Neutrophil (primary cell): Measurements from ENCODE around the gene FOLR1.
"Not testable (repeated sequence)": the region's sequence is repeated elsewhere in the genome, so short reads cannot be mapped to it uniquely, and the experiment has no call there.

Source experiments
- H3K27ac ChIP-seq: fragments of 200-600 bp; sonication (generic); 2 replicates; pipeline ENCODE4 v1.5.1; 2016; ENCODE audit warnings: mild to moderate bottlenecking, moderate library complexity
- H3K27me3 ChIP-seq: fragments of 200-600 bp; sonication (generic); 2 replicates; pipeline ENCODE4 v1.6.0; 2016; ENCODE audit warnings: mild to moderate bottlenecking
- H3K36me3 ChIP-seq: fragments of 200-600 bp; sonication (generic); 2 replicates; pipeline ENCODE4 v1.5.1; 2017
- H3K4me1 ChIP-seq, 2 experiments: fragments of 200-600 bp in 1 of 2; sonication (generic) in 1 of 2; 1 replicate in 1 of 2; 2 replicates in 1 of 2; pipeline versions ENCODE4 v1.5.1 to v1.6.1; 2013 to 2016; ENCODE audit warnings: low read depth in 1 of 2, low read length in 1 of 2, mild to moderate bottlenecking in 1 of 2, moderate library complexity in 1 of 2; ENCODE audit not compliant: control insufficient read depth in 1 of 2, insufficient read depth in 1 of 2
- H3K4me3 ChIP-seq, 2 experiments: fragments of 200-600 bp in 1 of 2; sonication (generic) in 1 of 2; 1 replicate in 1 of 2; 2 replicates in 1 of 2; pipeline ENCODE4 v1.5.1; 2013 to 2016; ENCODE audit warnings: low read depth in 1 of 2, low read length in 1 of 2, mild to moderate bottlenecking in 1 of 2, moderate library complexity in 1 of 2
- H3K9me3 ChIP-seq: fragments of 200-600 bp; sonication (generic); 2 replicates; pipeline ENCODE4 v1.5.1; 2016
- CTCF ChIP-seq: fragments of 200-600 bp; sonication (generic); IDR thresholded peaks from 2 replicates; pipeline ENCODE4 v1.5.1; 2016; ENCODE audit warnings: antibody characterized with exemption

FOLR1 gene

GRCh38 chr11:72173291-72173690 lies 18.6 kb upstream of the FOLR1 start:
- no peak for TF ChIP-seq CTCF

GRCh38 chr11:72174302-72175070 lies 17.5 kb upstream of the FOLR1 start:
- no peak for TF ChIP-seq CTCF
- peaks cover 31 to 37% of the 10 kb centered on the region in 2 experiments for H3K4me1 ChIP-seq
- no peaks in the 10 kb centered on the region for H3K9me3 ChIP-seq
- no peak overlapping the region for H3K27ac ChIP-seq
- H3K36me3 ChIP-seq, result no peaks in the 10 kb centered on the region
- H3K27me3 ChIP-seq, result no peaks in the 10 kb centered on the region
- H3K4me3 ChIP-seq, result no peak overlapping the region

More at GRCh38 chr11:72173291-72173690, 18.6 kb upstream of the FOLR1 start:
- Histone ChIP-seq H3K27ac (no peak overlapping the region), H3K4me1 (peaks cover 31 to 37% of the 10 kb centered on the region in 2 experiments), H3K36me3 (no peaks in the 10 kb centered on the region), H3K9me3 (no peaks in the 10 kb centered on the region), H3K4me3 (no peak overlapping the region), H3K27me3 (no peaks in the 10 kb centered on the region)

GRCh38 chr11:72177656-72178055 lies 14.3 kb upstream of the FOLR1 start:
- peaks cover 11 to 25% of the 10 kb centered on the region in 2 experiments for H3K4me1 ChIP-seq
- no peak overlapping the region for H3K4me3 ChIP-seq
- H3K27me3 ChIP-seq, result no peaks in the 10 kb centered on the region
- H3K27ac ChIP-seq, result no peak overlapping the region
- TF ChIP-seq CTCF, result no peak
- H3K36me3 ChIP-seq, result no peaks in the 10 kb centered on the region
- no peaks in the 10 kb centered on the region for H3K9me3 ChIP-seq

GRCh38 chr11:72179049-72179803 lies 12.7 kb upstream of the FOLR1 start:
- Histone ChIP-seq H3K4me3 (no peak overlapping the region), H3K27me3 (no peaks in the 10 kb centered on the region), H3K27ac (no peak overlapping the region), H3K4me1 (peaks cover 6 to 14% of the 10 kb centered on the region in 2 experiments), H3K36me3 (no peaks in the 10 kb centered on the region), H3K9me3 (no peaks in the 10 kb centered on the region)
- TF ChIP-seq CTCF, result no peak

GRCh38 chr11:72179804-72180396 lies 12.0 kb upstream of the FOLR1 start:
- Histone ChIP-seq H3K27me3 (no peaks in the 10 kb centered on the region), H3K9me3 (no peaks in the 10 kb centered on the region), H3K27ac (no peak overlapping the region), H3K4me3 (no peak overlapping the region), H3K4me1 (peaks cover 3 to 8% of the 10 kb centered on the region in 2 experiments), H3K36me3 (no peaks in the 10 kb centered on the region)
- TF ChIP-seq CTCF, result no peak

GRCh38 chr11:72180892-72181552 lies 10.9 kb upstream of the FOLR1 start:
- H3K9me3 ChIP-seq, H3K4me1 ChIP-seq, H3K4me3 ChIP-seq, H3K36me3 ChIP-seq, H3K27me3 ChIP-seq: not testable (repeated sequence)
- peak overlapping the region; percentile 71 for H3K27ac ChIP-seq

GRCh38 chr11:72181553-72181958 lies 10.4 kb upstream of the FOLR1 start:
- H3K4me3 ChIP-seq, H3K4me1 ChIP-seq, H3K9me3 ChIP-seq, H3K36me3 ChIP-seq, H3K27me3 ChIP-seq: not testable (repeated sequence)
- H3K27ac ChIP-seq, result peak overlapping the region; percentile 71
